Gastroesophageal sphincter (tissue), 3 donors: Measurements from ENCODE around the gene TPST2.
"Not testable (repeated sequence)": the region's sequence is repeated elsewhere in the genome, so short reads cannot be mapped to it uniquely, and the experiment has no call there.

ENCODE experiments used
- EP300 ChIP-seq: sonication (generic); formaldehyde crosslinking; IDR thresholded peaks from one replicate; pipeline ENCODE4 v1.6.1; 2017; ENCODE audit warnings: antibody characterized with exemption, mild to moderate bottlenecking
- POLR2A ChIP-seq, 2 donors: fragments of 450-650 bp; IDR thresholded peaks; one replicate each; pipeline ENCODE4 v1.6.1; 2017; ENCODE audit warnings: antibody characterized with exemption in 2 of 2, mild to moderate bottlenecking in 2 of 2, moderate library complexity in 1 of 2
- TF ChIP-seq, protein P1 (sequence below), 4 experiments: fragments of 200-600 bp in 2 of 4; fragments of 450-650 bp in 2 of 4; sonication (generic) in 1 of 4; IDR thresholded peaks; one replicate each; pipeline ENCODE4 v1.5.1; 2017 to 2019; ENCODE audit warnings: antibody characterized with exemption in 4 of 4, mild to moderate bottlenecking in 2 of 4, moderate library complexity in 2 of 4

DNA sequence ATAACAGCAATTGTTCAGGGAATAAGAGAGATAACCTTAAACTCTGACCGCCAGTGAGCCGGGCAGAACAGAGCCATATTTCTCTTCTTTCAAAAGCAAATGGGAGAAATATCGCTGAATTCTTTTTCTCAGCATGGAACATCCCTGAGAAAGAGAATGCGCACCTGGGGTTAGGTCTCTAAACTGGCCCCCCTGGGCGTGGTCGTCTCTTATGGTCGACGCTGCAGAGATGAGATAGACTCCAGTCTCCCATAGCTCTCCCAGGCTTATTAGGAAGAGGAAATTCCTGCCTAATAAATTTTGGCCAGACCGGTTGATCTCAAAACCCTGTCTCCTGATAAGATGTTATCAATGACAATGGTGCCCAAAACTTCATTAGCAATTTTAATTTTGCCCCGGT, 23.8 kb upstream of the TPST2 start:
- TF ChIP-seq, protein P1, sequence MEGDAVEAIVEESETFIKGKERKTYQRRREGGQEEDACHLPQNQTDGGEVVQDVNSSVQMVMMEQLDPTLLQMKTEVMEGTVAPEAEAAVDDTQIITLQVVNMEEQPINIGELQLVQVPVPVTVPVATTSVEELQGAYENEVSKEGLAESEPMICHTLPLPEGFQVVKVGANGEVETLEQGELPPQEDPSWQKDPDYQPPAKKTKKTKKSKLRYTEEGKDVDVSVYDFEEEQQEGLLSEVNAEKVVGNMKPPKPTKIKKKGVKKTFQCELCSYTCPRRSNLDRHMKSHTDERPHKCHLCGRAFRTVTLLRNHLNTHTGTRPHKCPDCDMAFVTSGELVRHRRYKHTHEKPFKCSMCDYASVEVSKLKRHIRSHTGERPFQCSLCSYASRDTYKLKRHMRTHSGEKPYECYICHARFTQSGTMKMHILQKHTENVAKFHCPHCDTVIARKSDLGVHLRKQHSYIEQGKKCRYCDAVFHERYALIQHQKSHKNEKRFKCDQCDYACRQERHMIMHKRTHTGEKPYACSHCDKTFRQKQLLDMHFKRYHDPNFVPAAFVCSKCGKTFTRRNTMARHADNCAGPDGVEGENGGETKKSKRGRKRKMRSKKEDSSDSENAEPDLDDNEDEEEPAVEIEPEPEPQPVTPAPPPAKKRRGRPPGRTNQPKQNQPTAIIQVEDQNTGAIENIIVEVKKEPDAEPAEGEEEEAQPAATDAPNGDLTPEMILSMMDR (IDR thresholded peaks at IDR 0.05) = not testable (repeated sequence)
- not testable (repeated sequence) for TF ChIP-seq POLR2A (IDR thresholded peaks at IDR 0.05); EP300
